ENCODE results near the gene STK40. TPM values are rescaled to one million over a fixed set of nuclear protein-coding genes. Genes with fewer than 3 reads are reported as not detected.

Gene STK40
- total and polyA plus RNA-seq, 2 experiments from 2014 or later = 8.1 to 20.2 TPM

DNA sequence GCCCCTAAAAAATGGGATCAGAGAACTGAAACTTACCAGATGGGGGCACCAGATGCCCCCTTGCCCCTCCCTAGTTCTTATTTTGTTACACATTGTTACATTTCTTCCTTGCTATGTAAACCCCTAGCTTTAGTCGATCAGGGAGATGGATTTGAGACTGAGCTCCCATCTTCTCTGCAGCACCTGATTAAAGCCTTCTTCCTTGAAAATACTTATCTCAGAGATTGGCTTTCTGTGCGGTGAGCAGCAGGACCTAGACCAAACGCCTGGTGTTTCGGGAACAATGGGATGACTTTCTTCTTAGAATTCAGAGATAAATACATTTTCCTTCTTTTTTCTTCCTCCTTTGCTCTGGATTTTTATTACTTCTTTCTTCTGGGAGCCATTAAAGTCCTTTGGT, 28.7 kb upstream of the STK40 start:
- no peak overlapping the region for H3K4me2 ChIP-seq
- ATAC-seq = no peak
- DNase-seq (ENCODE audit: low spot score) = no peak
- no peak overlapping the region for H2AFZ ChIP-seq
- H3K79me2 ChIP-seq (replicated peaks; ENCODE audit: insufficient read depth) = no peaks in the 10 kb centered on the region
- no peaks in the 10 kb centered on the region for H3K36me3 ChIP-seq (ENCODE audit: insufficient read depth)
- no peaks in the 10 kb centered on the region for H3K9me2 ChIP-seq (ENCODE audit: insufficient read depth)
- H3K4me3 Mint-ChIP-seq = no peak overlapping the region
- H4K20me1 ChIP-seq (replicated peaks; ENCODE audit: insufficient read depth) = no peaks in the 10 kb centered on the region
- peaks cover 5% of the 10 kb centered on the region; the same call in 2 of the 3 replicates for H3K4me1 Mint-ChIP-seq
- no peak overlapping the region for H3K27ac Mint-ChIP-seq
- no peak overlapping the region for H3K27ac ChIP-seq (ENCODE audit: low read depth)
- 0 out of 3 replicates have a peak, but pooled peaks cover 2% of the 10 kb centered on the region for H3K36me3 Mint-ChIP-seq (ENCODE audit: low read depth)
- H3K9me3 Mint-ChIP-seq = no peaks in the 10 kb centered on the region; the same call in 2 of the 3 replicates
- TF ChIP-seq EZH2phosphoT487 (IDR thresholded peaks at IDR 0.05; ENCODE audit: unreplicated experiment) = no peak
- TF ChIP-seq EZH2 (IDR thresholded peaks at IDR 0.05; ENCODE audit: low read depth, unreplicated experiment) = no peak
- no peak for TF ChIP-seq ZNF114 (CRISPR knock-in tag; IDR thresholded peaks at IDR 0.05)
- TF ChIP-seq POLR2AphosphoS5 (IDR thresholded peaks at IDR 0.05; ENCODE audit: low read depth) = no peak
- no peak for TF ChIP-seq ZNF331 (CRISPR knock-in tag; IDR thresholded peaks at IDR 0.05; ENCODE audit: low read depth)
- TF ChIP-seq, protein P1, sequence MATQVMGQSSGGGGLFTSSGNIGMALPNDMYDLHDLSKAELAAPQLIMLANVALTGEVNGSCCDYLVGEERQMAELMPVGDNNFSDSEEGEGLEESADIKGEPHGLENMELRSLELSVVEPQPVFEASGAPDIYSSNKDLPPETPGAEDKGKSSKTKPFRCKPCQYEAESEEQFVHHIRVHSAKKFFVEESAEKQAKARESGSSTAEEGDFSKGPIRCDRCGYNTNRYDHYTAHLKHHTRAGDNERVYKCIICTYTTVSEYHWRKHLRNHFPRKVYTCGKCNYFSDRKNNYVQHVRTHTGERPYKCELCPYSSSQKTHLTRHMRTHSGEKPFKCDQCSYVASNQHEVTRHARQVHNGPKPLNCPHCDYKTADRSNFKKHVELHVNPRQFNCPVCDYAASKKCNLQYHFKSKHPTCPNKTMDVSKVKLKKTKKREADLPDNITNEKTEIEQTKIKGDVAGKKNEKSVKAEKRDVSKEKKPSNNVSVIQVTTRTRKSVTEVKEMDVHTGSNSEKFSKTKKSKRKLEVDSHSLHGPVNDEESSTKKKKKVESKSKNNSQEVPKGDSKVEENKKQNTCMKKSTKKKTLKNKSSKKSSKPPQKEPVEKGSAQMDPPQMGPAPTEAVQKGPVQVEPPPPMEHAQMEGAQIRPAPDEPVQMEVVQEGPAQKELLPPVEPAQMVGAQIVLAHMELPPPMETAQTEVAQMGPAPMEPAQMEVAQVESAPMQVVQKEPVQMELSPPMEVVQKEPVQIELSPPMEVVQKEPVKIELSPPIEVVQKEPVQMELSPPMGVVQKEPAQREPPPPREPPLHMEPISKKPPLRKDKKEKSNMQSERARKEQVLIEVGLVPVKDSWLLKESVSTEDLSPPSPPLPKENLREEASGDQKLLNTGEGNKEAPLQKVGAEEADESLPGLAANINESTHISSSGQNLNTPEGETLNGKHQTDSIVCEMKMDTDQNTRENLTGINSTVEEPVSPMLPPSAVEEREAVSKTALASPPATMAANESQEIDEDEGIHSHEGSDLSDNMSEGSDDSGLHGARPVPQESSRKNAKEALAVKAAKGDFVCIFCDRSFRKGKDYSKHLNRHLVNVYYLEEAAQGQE (IDR thresholded peaks at IDR 0.05; ENCODE audit: unreplicated experiment) = no peak
- no peak for TF ChIP-seq CREB1 (CRISPR knock-in tag; IDR thresholded peaks at IDR 0.05; ENCODE audit: low read depth)
- TF ChIP-seq, protein P2, sequence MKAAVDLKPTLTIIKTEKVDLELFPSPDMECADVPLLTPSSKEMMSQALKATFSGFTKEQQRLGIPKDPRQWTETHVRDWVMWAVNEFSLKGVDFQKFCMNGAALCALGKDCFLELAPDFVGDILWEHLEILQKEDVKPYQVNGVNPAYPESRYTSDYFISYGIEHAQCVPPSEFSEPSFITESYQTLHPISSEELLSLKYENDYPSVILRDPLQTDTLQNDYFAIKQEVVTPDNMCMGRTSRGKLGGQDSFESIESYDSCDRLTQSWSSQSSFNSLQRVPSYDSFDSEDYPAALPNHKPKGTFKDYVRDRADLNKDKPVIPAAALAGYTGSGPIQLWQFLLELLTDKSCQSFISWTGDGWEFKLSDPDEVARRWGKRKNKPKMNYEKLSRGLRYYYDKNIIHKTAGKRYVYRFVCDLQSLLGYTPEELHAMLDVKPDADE (IDR thresholded peaks at IDR 0.05) = no peak
- TF ChIP-seq ZNF462 (CRISPR knock-in tag; IDR thresholded peaks at IDR 0.05) = no peak
- TF ChIP-seq JUNB (IDR thresholded peaks at IDR 0.05; ENCODE audit: unreplicated experiment) = no peak
- no peak for TF ChIP-seq NANOG (IDR thresholded peaks at IDR 0.05; ENCODE audit: borderline replicate concordance)
- TF ChIP-seq, protein P3, sequence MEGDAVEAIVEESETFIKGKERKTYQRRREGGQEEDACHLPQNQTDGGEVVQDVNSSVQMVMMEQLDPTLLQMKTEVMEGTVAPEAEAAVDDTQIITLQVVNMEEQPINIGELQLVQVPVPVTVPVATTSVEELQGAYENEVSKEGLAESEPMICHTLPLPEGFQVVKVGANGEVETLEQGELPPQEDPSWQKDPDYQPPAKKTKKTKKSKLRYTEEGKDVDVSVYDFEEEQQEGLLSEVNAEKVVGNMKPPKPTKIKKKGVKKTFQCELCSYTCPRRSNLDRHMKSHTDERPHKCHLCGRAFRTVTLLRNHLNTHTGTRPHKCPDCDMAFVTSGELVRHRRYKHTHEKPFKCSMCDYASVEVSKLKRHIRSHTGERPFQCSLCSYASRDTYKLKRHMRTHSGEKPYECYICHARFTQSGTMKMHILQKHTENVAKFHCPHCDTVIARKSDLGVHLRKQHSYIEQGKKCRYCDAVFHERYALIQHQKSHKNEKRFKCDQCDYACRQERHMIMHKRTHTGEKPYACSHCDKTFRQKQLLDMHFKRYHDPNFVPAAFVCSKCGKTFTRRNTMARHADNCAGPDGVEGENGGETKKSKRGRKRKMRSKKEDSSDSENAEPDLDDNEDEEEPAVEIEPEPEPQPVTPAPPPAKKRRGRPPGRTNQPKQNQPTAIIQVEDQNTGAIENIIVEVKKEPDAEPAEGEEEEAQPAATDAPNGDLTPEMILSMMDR (conservative IDR thresholded peaks at IDR 0.05; ENCODE audit: low read depth in 2 of 2) = no peak
- no peak for TF ChIP-seq STAT1 (IDR thresholded peaks at IDR 0.05; ENCODE audit: unreplicated experiment)
- no peaks in the 10 kb centered on the region for H3K27me3 ChIP-seq (ENCODE audit: insufficient read depth)
- H3K4me1 ChIP-seq (ENCODE audit: insufficient read depth) = no peaks in the 10 kb centered on the region
- H3K4me3 ChIP-seq = no peak overlapping the region
- H3F3A ChIP-seq (replicated peaks; ENCODE audit: low read depth) = no peaks in the 10 kb centered on the region
- H3K27me3 Mint-ChIP-seq (ENCODE audit: insufficient read depth, low read depth, poor library complexity) = peaks cover 1% of the 10 kb centered on the region
